Cerebellar cortex (tissue), 1 donor: Measurements from ENCODE around the gene MKNK1.

ENCODE experiments used
- DNase-seq: peaks from one replicate; pipeline ENCODE4 v3.0.0-alpha.2; 2015; ENCODE audit warnings: low spot score

The MKNK1 gene

DNA sequence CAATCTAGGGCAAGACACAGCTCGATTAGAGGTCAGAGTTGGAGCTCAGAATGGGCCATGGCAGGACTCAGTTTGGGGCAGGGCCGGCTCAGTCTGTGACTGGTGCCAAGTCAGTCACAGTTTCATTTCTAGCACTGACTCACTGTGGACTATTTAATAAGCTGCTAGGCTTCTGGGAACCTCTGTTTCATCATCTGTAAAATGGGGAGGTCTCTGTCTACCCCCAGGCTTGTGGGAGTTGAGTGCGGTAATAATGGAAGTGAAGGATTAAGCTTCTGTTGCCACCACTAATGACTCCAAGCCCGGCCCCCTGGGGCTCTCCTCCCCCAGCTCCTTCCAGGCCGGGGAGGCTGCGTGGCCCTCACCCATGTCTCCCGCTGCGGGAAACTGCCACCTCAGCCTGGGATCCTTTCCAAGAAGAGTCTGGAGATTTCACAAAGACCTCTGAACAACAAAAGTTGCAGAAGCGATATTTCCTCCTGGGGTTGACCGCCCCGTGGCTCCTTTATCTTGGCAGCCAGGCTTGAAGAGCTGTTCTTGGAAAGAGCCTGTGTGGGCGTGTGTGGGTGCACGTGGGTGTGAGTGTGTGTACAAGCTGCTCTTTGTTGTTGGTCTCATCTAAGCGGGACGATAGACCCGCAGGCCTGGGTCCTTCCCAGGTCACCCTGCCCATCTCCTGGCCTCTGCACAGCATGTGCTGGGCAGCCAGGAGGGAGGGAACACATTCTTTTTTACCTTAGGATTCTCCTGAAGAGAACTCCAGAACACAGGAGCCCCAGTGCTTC is 81.7 kb downstream of the MKNK1 start:
- DNase-seq: no peak

GRCh38 chr1:46521414-46521813 is 82.7 kb downstream of the MKNK1 start:
- DNase-seq: no peak

- no peak for DNase-seq
Measured at GRCh38 chr1:46520063-46520911, 83.8 kb downstream of the MKNK1 start.

DNA sequence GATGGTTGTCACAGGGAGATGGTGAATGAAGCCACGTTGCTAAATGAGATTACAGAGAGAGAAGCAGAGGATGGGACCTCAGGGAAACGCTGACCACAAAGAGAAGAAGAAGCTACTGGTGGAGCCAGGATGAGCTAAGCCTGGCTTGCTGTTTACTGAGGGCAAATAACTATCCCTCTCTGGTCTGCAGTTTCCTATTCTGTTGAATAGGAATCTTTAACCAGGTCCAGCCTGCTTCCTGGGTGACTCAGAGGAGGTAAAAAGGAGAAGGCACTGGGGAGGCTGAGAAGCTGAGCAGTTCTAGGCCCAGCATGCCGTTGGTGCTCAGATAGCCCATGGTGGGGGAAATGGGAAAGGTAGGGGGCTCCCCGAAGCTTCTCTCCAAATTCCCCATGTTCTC is 84.9 kb downstream of the MKNK1 start:
- no peak for DNase-seq

GRCh38 chr1:46517932-46518498 is 86.1 kb downstream of the MKNK1 start:
- DNase-seq: no peak

- no peak for DNase-seq
Measured at GRCh38 chr1:46517010-46517600, 87.0 kb downstream of the MKNK1 start.

DNA sequence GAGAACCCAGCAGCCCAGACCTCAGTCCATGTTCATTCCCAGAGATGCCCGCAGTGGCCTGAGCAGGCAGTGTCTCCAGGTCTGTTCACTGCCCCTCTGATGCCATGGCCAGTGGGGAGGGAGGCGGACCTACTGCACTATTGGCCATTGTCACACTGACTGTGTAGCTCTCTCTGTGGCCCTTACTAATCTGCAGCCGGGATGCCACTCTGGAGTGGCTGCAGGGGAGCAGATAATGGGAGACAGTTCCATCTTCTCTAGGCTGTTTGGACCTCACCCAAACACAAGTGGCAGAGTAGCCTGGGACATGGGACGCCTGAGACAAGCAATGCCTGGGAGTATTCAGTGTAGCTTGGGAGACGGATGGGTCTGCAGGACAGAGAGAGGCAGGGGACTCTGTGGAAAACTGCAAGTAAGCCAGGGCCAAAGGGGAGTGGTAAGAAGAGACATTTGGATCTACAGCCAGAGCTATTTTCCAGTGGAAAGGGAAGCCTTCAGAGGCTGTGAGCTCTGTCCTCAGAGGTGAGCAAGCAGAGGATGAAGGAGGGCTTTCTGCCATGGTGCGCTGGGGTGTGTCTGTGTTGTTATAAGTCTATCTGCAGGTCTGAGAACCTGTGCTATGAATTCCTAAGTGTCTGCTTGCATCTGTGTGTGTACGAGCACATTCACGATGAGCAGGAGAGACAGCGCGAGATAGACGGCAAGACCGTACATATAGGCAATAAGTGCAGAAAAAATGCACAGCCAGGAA is 87.7 kb downstream of the MKNK1 start:
- no peak for DNase-seq

GRCh38 chr1:46515576-46515975 is 88.5 kb downstream of the MKNK1 start:
- no peak for DNase-seq

DNA sequence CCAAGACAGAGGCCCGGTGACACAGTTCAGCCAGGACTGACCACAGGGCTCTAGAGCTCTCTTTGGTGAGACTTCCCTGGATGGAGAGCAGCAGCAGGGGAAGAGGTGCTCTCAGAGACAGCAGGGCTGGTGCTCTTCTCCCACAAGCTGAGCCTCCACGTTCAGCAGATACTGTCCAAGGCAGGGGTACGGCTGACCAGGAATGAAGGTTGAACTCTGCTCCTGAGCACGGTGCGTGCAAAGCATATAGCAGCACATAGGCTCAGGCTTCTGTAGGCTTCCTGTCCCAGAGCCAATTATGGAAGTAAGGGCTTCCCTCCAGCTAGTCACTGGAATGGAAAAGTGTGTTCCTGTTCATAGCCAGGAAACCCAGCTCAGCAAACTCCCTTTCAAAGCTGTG is 90.5 kb downstream of the MKNK1 start:
- no peak for DNase-seq

- no peak for DNase-seq
Measured at GRCh38 chr1:46512792-46513190, 91.3 kb downstream of the MKNK1 start.

DNA sequence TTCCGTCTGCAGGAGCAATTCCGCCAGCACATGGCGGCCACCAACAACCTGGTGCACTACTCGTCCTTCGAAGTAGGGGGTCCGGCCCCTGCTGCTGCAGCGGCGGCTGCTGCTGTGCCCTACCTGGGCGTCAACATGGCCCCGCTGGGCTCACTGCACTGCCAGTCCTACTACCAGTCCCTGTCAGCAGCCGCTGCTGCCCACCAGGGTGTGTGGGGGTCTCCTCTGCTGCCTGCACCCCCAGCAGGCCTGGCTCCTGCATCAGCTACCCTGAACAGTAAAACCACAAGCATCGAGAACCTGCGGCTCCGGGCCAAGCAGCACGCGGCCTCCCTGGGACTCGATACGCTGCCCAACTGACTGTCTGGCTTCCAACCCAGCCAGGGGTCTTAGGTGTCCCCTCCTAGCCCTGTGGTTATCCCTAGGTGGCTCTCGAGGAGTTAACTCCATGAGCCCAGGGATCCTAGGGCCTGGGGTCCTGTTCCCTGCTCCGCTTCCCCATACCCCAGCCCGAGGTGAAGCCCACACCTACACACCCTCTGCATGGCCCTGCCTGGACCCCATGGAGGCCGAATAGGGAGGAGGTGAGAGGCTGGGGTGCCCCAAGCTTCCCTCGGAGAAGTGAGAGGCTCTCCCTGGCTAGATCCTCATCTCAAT is 91.8 kb downstream of the MKNK1 start:
- DNase-seq: no peak

- no peak for DNase-seq
Measured at GRCh38 chr1:46510998-46511365, 93.1 kb downstream of the MKNK1 start.

DNA sequence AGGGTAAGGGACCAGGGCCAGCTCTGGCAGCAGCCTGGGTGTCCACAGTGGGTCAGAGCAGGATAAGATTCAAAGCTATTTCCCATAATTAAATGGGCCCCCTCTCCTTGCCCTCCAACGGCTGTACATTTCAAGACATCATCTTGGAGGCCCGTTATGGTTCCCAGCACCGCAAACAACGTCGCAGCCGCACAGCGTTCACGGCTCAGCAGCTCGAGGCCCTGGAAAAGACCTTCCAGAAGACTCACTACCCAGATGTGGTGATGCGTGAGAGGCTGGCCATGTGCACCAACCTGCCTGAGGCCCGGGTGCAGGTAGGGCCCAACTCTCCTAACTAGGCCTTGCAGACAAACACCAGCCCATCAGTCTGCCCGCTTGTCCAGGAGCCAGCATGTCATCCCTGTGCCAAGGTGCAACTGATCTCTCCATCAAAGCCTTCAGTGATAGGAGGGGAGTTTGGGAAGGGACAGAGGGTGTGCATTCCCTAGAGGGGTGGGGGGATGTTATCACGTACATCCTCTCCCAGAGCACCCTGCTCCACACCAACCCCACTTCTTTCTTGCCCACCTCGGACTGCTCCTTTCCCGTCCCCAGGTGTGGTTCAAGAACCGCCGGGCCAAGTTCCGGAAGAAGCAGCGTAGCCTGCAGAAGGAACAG is 93.6 kb downstream of the MKNK1 start:
- DNase-seq: no peak

- DNase-seq: no peak
Measured at GRCh38 chr1:46508757-46509156, 95.3 kb downstream of the MKNK1 start.
